ENCODE measurements around the gene SMIM10L2A.
"Not testable (repeated sequence)": the region's sequence is repeated elsewhere in the genome, so short reads cannot be mapped to it uniquely, and the experiment has no call there.

The SMIM10L2A gene

DNA sequence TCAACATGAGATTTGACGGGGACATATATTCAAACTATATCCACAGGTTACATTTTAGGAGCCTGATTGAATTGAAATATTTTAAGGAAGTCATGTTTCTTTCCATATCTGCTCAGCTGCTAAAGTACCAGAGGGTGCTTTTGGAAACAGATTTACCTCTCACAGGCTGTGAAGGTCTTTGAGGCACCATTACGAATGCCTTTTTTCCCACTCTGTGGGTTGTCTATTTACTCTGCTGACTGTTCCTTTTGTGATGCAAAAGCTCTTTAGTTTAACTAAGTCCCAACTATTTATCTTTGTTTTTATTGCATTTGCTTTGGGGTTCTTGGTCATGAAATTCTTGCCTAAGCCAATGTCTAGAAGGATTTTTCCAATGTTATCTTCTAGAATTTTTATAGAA, 40.0 kb downstream of the SMIM10L2A start:
- DNase-seq = not testable (repeated sequence)

DNA sequence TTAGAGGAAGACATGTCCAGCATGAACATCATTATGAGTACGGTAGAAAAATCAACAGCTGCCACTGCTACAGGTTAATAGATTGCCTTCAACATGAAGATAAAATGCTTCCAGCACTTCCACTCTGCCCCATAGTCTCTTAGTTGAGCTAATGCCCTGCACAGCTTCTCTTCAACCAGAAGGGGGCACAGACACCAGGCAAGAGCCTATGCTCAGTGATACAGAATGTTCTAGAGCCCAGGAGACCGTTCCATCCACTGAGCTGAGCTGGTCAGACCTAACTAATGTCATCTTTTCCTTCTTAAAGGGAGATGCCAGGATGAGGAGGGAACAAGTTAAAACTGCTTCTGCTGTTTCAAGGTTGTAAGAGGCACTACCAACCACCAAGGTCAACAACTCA, 42.2 kb downstream of the SMIM10L2A start:
- no peak for DNase-seq

GRCh38 chrX:135476378-135476777, 54.6 kb downstream of the SMIM10L2A start:
- DNase-seq = no peak

- DNase-seq = peak; percentile 45
These were observed 55.8 kb downstream of the SMIM10L2A start for GRCh38 chrX:135477576-135477975.

All from CD4-positive, alpha-beta T cell treated with Interleukin-12 subunit alpha and Interleukin-12 subunit beta, for 1 hour (primary cell).